GM13976 (cell line): ENCODE results near the gene EXOC4.
A peak's percentile ranks its signal among the peaks of the same experiment; 100 is the strongest.
"Not testable (repeated sequence)": the region's sequence is repeated elsewhere in the genome, so short reads cannot be mapped to it uniquely, and the experiment has no call there.

Source experiments
- DNase-seq: peaks from one replicate; pipeline ENCODE4 v3.0.0; 2012; ENCODE audit warnings: low spot score
- CTCF ChIP-seq: IDR thresholded peaks from 2 replicates; pipeline ENCODE4 v1.5.1; 2012; ENCODE audit warnings: borderline replicate concordance, mild to moderate bottlenecking; ENCODE audit not compliant: insufficient read depth; ENCODE audit errors: extremely low read depth, missing control alignments, control extremely low read depth
- in situ Hi-C: fragments of 300-500 bp; cut with MboI; formaldehyde crosslinking; loops from one replicate; pipeline ENCODE4 v1.12.0; 2022; ENCODE audit warnings: low sequenced_read_pairs, mixed read lengths, inconsistent platforms; ENCODE audit not compliant: unreplicated experiment

Gene EXOC4

DNA sequence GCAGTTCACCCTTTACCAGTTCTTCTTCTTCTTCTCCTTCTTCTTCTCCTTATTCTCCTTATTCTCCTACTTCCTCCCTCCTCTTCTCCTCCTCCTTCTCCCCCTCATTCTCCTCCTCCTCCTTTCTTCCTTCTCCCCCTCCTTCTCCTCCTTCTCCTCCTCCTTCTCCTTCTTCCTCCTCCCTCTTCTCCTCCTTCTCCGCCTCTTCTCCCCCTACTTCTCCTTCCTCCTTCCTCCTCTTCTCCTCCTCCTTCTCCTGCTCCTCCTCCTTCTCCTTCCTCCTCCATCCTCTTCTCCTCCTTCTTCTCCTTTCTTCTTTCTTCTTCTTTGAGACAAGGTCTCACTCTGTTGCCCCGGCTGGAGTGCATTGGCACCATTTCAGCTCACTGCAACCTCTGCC is 816.3 kb downstream of the EXOC4 start:
- no peak for TF ChIP-seq CTCF
- in situ Hi-C loops: no loop called here
- DNase-seq: no peak

- DNase-seq: no peak
- in situ Hi-C loops: no loop called here
- TF ChIP-seq CTCF: no peak
Observed at GRCh38 chr7:134070673-134071072, 817.8 kb downstream of the EXOC4 start.

GRCh38 chr7:134071355-134072331 is 818.8 kb downstream of the EXOC4 start:
- peak; percentile 43 for DNase-seq
- in situ Hi-C loops: no loop called here
- no peak for TF ChIP-seq CTCF

DNA sequence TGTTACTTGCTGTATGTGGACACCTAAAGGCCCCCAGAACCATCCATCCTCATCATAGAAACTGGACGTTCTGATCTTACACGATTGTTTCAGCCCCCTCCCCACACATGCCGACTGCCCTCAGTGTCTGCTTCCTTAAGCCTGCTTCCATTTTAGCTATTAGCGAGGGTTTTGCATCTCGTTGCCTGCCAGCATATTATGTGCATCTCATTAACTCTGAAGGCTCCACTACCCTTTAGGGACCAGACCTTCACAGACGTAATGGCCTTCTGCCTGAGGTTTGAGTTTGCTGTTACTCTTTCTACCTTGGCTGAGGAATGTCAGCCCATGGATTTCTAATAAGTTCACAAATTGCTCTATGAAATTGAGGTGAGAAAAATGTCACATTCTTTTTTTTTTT is 820.4 kb downstream of the EXOC4 start:
- no peak for TF ChIP-seq CTCF
- in situ Hi-C loops: no loop called here
- no peak for DNase-seq

DNA sequence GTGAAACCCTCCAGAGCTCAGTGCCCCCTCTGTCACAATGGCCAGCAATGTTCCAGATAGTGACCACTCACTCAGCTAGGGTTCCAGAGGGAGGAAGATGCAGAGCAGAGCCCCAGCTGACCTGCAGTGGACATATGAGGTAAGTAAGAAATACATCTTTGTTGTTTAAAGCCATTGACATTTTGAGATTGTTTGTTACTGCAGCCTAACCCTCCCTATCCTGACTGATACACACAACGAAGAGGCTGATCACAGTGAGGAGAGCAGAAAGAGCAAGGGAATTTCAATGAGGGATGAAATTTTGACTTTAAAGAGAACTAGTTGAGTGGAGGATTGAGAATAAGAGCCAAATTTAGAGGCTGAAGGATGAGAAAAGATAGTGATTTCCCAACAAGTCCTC is 822.9 kb downstream of the EXOC4 start:
- DNase-seq: no peak
- no peak for TF ChIP-seq CTCF
- in situ Hi-C loops: no loop called here

- DNase-seq, in situ Hi-C loops: not testable (repeated sequence)
Observed at GRCh38 chr7:134077560-134077959, 824.7 kb downstream of the EXOC4 start.

DNA sequence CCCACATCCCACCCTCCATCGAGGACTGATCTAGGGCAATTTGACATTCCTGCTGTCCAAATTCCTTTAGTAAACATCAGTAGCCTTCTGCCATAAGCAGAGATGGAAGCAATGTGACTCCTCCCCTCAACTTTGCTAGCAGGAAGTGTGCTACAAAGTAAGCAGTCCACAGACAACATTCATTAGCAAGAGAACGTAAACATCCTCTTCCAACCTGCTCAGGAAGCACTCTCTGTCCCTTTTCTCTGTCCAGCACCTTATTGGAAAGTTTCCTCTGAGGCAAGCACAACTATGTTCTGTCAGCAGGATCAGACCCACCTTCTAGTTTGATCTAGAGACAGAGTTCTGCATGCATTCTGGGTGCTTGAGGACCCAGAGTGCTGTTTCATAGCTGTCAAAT is 826.1 kb downstream of the EXOC4 start:
- in situ Hi-C loops: no loop called here
- DNase-seq: no peak
- TF ChIP-seq CTCF: no peak
